T47D (cell line): Measurements from ENCODE around the gene SCRN1.

Source experiments
- DNase-seq, 2 experiments: peaks; one replicate each; pipeline versions ENCODE4 v3.0.0 to v3.0.0-alpha.2; 2011 to 2012; ENCODE audit warnings: low read depth in 1 of 2, low spot score in 1 of 2
- JUND ChIP-seq: IDR thresholded peaks from 2 replicates; pipeline ENCODE4 v1.6.1; 2012; ENCODE audit warnings: low read depth
- in situ Hi-C: cut with HindIII; loops from 2 replicates; pipeline ENCODE4 v1.10.0; 2016; ENCODE audit warnings: low sequenced_read_pairs, low pct_unique_long_range_greater_than_20kb

The SCRN1 gene

GRCh38 chr7:29886827-29887226 is 102.8 kb downstream of the SCRN1 start:
- DNase-seq: no peak
- in situ Hi-C loops: no loop called here
- TF ChIP-seq JUND: no peak

GRCh38 chr7:29885626-29886025 is 104.0 kb downstream of the SCRN1 start:
- in situ Hi-C loops: no loop called here
- DNase-seq: no peak
- TF ChIP-seq JUND: no peak

GRCh38 chr7:29884399-29885272 is 105.0 kb downstream of the SCRN1 start:
- TF ChIP-seq JUND: no peak
- peak; percentile 44 to 62 for DNase-seq
- in situ Hi-C loops: no loop called here

GRCh38 chr7:29883462-29884398 is 105.9 kb downstream of the SCRN1 start:
- in situ Hi-C loops: no loop called here
- no peak for TF ChIP-seq JUND
- DNase-seq: peak in 1 of 2 experiments; percentile 22

GRCh38 chr7:29882481-29882880 is 107.1 kb downstream of the SCRN1 start:
- DNase-seq: no peak
- TF ChIP-seq JUND: no peak
- in situ Hi-C loops: no loop called here

- no peak for DNase-seq
- no peak for TF ChIP-seq JUND
- in situ Hi-C loops: no loop called here
These were observed 107.9 kb downstream of the SCRN1 start for GRCh38 chr7:29881724-29882123.

- no peak for DNase-seq
- in situ Hi-C loops: no loop called here
- no peak for TF ChIP-seq JUND
These were observed 110.0 kb downstream of the SCRN1 start for GRCh38 chr7:29879609-29880008.

GRCh38 chr7:29878081-29878688 is 111.4 kb downstream of the SCRN1 start:
- TF ChIP-seq JUND: no peak
- peak in 1 of 2 experiments; percentile 71 for DNase-seq
- in situ Hi-C loops: no loop called here

GRCh38 chr7:29877196-29877595 is 112.4 kb downstream of the SCRN1 start:
- no peak for TF ChIP-seq JUND
- no peak for DNase-seq
- in situ Hi-C loops: no loop called here

- no peak for TF ChIP-seq JUND
- in situ Hi-C loops: no loop called here
- no peak for DNase-seq
These were observed 113.9 kb downstream of the SCRN1 start for GRCh38 chr7:29875741-29876140.

GRCh38 chr7:29873644-29874294 is 115.8 kb downstream of the SCRN1 start:
- in situ Hi-C loops: no loop called here
- peak in 1 of 2 experiments; percentile 27 for DNase-seq
- no peak for TF ChIP-seq JUND

GRCh38 chr7:29871787-29872398 is 117.7 kb downstream of the SCRN1 start:
- in situ Hi-C loops: no loop called here
- TF ChIP-seq JUND: no peak
- DNase-seq: no peak
